ENCODE measurements around the gene NSD2.

Gene NSD2

GRCh38 chr4:1983846-1984405, 112.7 kb downstream of the NSD2 start:
- no peak overlapping the region for H3K4me3 ChIP-seq
- in situ Hi-C loops (cut with MboI; ENCODE audit: low sequenced_read_pairs): no loop called here
- no peaks in the 10 kb centered on the region for H3K9me3 ChIP-seq
- H3K27me3 ChIP-seq (ENCODE audit: low read depth): no peaks in the 10 kb centered on the region
- peaks cover 83% of the 10 kb centered on the region for H3K36me3 ChIP-seq (replicated peaks)
- H3K4me1 ChIP-seq: no peaks in the 10 kb centered on the region
- DNase-seq (ENCODE audit: low spot score in 2 of 2): no peak

DNA sequence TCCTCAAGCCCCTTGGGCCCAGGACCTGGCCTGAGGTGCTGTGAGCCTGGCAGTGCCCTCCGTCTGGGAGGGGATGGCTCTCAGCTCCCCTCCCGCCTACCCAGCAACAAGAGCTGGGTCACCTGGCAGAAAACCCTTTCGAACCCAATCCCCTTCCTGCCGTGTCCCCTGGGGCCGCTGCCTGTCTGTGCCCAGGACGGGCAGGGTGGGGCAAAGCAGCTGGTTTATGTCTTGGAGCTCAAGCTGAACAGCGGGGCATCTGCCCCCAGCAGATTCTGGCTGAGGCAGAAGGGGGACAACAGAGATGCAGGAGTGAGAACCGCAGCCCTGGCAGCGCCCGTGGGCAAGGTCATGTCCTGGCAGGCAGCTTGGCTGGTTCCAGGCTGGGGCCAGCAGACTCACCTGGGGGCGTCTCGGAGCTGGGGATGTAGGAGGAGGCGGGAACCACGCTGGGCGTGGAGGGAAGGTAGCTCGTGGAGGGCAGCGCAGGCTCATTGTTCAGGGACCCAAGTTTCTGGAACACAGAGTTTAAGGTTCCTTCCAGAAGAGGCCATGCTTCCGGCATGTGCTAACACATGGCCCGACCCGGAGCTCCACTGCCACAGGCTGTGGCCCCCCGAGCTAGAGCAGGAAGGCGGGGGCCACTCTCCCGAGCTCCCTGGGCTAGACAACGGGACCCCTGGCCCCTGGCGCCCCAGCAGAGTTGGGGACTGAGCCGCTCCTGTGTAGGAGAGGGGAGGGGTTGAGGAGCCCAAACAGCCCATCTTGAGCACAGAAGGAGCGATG, 113.4 kb downstream of the NSD2 start:
- peaks cover 76% of the 10 kb centered on the region for H3K36me3 ChIP-seq (replicated peaks)
- no peak for DNase-seq (ENCODE audit: low spot score in 2 of 2)

GRCh38 chr4:1985294-1985693, 114.1 kb downstream of the NSD2 start:
- Histone ChIP-seq H3K9me3 (no peaks in the 10 kb centered on the region), H3K4me1 (no peaks in the 10 kb centered on the region), H3K27me3 (ENCODE audit: low read depth) (no peaks in the 10 kb centered on the region), H3K4me3 (no peak overlapping the region), H3K36me3 (replicated peaks) (peaks cover 75% of the 10 kb centered on the region)
- in situ Hi-C loops (cut with MboI; ENCODE audit: low sequenced_read_pairs): no loop called here
- DNase-seq (ENCODE audit: low spot score in 2 of 2): no peak

More for the DNA sequence above, 113.4 kb downstream of the NSD2 start:
- in situ Hi-C loops (cut with MboI; ENCODE audit: low sequenced_read_pairs): no loop called here
- H3K9me3 ChIP-seq: no peaks in the 10 kb centered on the region
- H3K4me3 ChIP-seq: no peak overlapping the region
- no peaks in the 10 kb centered on the region for H3K27me3 ChIP-seq (ENCODE audit: low read depth)
- H3K4me1 ChIP-seq: no peaks in the 10 kb centered on the region

GRCh38 chr4:1985780-1986577, 114.8 kb downstream of the NSD2 start:
- in situ Hi-C loops (cut with MboI; ENCODE audit: low sequenced_read_pairs): no loop called here
- DNase-seq (ENCODE audit: low spot score in 2 of 2): no peak
- Histone ChIP-seq H3K4me1 (no peaks in the 10 kb centered on the region), H3K36me3 (replicated peaks) (peaks cover 73% of the 10 kb centered on the region), H3K27me3 (ENCODE audit: low read depth) (no peaks in the 10 kb centered on the region), H3K4me3 (no peak overlapping the region), H3K9me3 (no peaks in the 10 kb centered on the region)

DNA sequence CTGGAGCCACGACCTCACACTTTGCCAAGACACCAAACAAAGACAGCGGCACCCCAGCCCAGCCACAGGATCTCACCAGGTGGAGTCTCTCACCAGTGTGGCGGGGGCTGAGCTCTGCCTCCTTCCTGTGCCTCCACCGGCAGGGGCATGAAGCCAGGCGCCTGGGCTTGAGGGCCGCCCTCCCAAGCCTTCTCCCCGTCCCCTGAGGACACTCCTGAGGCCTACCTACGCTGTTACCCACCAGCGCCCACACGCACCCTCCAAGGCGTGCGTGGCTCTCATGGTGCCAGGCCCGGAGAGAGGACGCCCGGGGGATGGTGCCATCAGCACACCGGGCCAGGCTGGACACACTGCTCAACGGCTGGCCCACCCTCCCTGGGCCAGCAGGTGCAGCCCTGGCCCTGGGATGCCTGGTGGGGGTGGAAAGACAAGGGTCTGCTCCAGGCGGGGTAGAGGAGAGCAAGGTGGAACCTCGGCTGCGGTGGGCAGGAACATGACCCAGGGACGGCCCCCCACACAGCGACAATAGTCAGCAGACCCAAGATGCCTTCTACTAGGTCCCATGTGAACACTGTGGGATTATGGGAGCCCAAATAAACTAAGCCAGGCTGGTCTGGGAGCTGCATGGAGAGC, 115.5 kb downstream of the NSD2 start:
- H3K9me3 ChIP-seq: no peaks in the 10 kb centered on the region
- H3K4me1 ChIP-seq: no peaks in the 10 kb centered on the region
- no peak overlapping the region for H3K4me3 ChIP-seq
- H3K27me3 ChIP-seq (ENCODE audit: low read depth): no peaks in the 10 kb centered on the region
- peaks cover 70% of the 10 kb centered on the region for H3K36me3 ChIP-seq (replicated peaks)
- DNase-seq (ENCODE audit: low spot score in 2 of 2): no peak
- in situ Hi-C loops (cut with MboI; ENCODE audit: low sequenced_read_pairs): no loop called here

DNA sequence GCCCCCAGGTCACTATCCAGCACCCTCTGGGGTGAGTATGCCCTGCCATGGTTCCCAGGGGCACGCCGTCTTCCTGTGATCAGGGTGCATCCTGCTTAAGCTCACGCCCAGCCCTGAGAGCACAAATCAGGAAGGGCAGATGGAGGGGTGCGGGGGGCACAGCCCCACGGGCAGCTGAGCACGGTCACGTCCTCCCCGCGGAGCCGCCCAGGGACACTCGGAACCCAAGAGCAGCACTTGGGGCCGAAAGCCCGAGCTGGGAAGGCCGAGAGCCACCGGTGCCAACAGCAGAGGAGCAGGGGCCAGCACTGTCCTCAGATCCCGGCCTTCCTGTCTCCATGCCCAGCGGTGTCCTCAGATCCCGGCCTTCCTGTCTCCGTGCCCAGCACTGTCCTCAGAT, 116.1 kb downstream of the NSD2 start:
- H3K4me1 ChIP-seq: no peaks in the 10 kb centered on the region
- H3K9me3 ChIP-seq: no peaks in the 10 kb centered on the region
- H3K27me3 ChIP-seq (ENCODE audit: low read depth): no peaks in the 10 kb centered on the region
- H3K4me3 ChIP-seq: no peak overlapping the region
- H3K36me3 ChIP-seq (replicated peaks): peaks cover 64% of the 10 kb centered on the region
- in situ Hi-C loops (cut with MboI; ENCODE audit: low sequenced_read_pairs): no loop called here
- no peak for DNase-seq (ENCODE audit: low spot score in 2 of 2)

DNA sequence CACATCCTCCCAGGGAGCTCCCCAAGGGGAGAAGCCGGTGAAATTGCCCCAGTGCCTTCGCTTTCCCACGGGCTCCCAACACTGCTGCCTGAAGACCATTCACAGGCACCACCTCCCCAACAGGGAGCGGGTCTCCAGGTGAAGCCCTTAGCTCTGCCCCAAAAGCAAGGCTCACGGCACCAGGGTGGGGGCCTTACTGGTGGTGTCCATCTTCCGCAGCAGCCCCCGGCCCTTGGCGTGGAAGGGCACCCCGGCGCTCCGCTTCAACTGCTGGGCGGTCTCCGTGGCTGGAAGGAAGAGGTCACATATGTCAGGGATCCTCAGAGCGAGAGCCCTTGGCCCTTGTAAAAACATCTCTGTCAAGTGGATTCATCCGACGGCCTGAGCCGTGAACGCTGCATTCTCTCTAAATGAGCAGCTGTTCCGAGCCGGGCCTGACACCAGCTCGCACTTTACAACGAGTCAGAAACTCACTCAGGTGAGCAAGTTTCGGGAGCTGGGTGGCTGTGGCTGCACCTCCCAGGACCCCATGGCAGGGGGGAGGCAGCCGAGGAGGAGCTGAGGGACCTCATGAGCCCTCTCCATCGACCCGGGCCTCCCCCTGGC, 116.6 kb downstream of the NSD2 start:
- Histone ChIP-seq H3K4me1 (no peaks in the 10 kb centered on the region), H3K4me3 (no peak overlapping the region), H3K36me3 (replicated peaks) (peaks cover 59% of the 10 kb centered on the region), H3K9me3 (no peaks in the 10 kb centered on the region), H3K27me3 (ENCODE audit: low read depth) (no peaks in the 10 kb centered on the region)
- in situ Hi-C loops (cut with MboI; ENCODE audit: low sequenced_read_pairs): no loop called here
- DNase-seq (ENCODE audit: low spot score in 2 of 2): no peak

DNA sequence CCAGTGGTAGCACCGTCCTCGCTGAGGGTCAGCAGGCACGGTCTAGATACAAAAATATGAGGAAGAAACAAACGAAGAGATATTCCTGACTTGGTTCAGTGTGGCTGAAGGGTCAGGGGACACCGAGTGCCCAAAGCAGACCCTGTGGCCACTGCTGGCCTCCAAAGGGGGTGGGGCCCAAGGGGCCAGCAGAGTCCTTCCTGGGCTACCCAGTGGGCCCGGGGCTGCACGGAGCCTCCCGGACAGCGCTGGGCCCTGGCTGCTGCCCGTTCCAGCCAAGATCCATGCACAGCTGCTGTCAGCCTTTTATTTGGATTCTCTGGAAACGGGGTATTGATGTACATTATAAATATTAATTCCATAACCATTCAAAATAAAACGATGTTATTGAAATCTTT, 117.1 kb downstream of the NSD2 start:
- Histone ChIP-seq H3K9me3 (no peaks in the 10 kb centered on the region), H3K4me3 (no peak overlapping the region), H3K4me1 (no peaks in the 10 kb centered on the region), H3K36me3 (replicated peaks) (peaks cover 54% of the 10 kb centered on the region), H3K27me3 (ENCODE audit: low read depth) (no peaks in the 10 kb centered on the region)
- in situ Hi-C loops (cut with MboI; ENCODE audit: low sequenced_read_pairs): no loop called here
- DNase-seq (ENCODE audit: low spot score in 2 of 2): no peak

GRCh38 chr4:1989533-1990347, 118.5 kb downstream of the NSD2 start:
- Histone ChIP-seq H3K27me3 (ENCODE audit: low read depth) (no peaks in the 10 kb centered on the region), H3K9me3 (no peaks in the 10 kb centered on the region), H3K4me3 (no peak overlapping the region), H3K36me3 (replicated peaks) (peaks cover 40% of the 10 kb centered on the region), H3K4me1 (no peaks in the 10 kb centered on the region)
- in situ Hi-C loops (cut with MboI; ENCODE audit: low sequenced_read_pairs): no loop called here
- DNase-seq (ENCODE audit: low spot score in 2 of 2): no peak

DNA sequence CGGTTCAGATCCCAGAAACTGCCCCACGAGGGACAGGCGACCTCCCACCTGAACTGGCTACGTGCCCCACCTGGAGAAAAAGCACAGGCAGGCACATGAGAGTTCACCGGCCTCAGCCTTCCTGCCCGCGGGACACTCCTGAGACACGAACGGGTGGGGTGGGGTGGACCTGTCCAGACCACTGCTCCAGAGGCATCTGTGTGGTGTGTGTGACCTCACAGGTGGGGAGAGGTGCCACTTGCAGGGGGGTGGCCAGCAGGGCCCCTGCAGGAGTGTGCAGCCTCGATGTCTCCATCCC, 119.1 kb downstream of the NSD2 start:
- in situ Hi-C loops (cut with MboI; ENCODE audit: low sequenced_read_pairs): no loop called here
- DNase-seq (ENCODE audit: low spot score in 2 of 2): no peak
- H3K4me3 ChIP-seq: no peak overlapping the region
- no peaks in the 10 kb centered on the region for H3K4me1 ChIP-seq
- no peaks in the 10 kb centered on the region for H3K9me3 ChIP-seq
- H3K27me3 ChIP-seq (ENCODE audit: low read depth): no peaks in the 10 kb centered on the region
- H3K36me3 ChIP-seq (replicated peaks): peaks cover 34% of the 10 kb centered on the region

DNA sequence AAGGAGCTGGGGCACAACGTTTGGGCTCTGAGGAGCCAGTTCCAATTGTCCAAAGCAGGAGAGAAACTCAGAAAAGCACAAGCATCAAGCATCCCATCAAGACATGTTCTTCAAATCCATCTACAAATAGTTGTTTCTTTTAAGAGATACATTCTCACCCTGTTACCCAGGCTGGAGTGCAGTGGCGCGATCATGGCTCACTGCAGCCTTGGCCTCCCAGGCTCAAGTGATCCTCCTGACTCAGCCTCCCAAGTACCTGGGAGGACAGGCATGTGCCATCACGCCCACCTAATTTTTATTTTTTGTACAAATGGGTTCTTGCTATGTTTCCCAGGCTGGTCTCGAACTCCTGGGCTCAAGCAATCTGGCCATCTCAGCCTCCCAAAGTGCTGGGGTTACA, 119.5 kb downstream of the NSD2 start:
- no peaks in the 10 kb centered on the region for H3K4me1 ChIP-seq
- H3K4me3 ChIP-seq: no peak overlapping the region
- no peaks in the 10 kb centered on the region for H3K27me3 ChIP-seq (ENCODE audit: low read depth)
- no peaks in the 10 kb centered on the region for H3K9me3 ChIP-seq
- in situ Hi-C loops (cut with MboI; ENCODE audit: low sequenced_read_pairs): no loop called here
- peaks cover 30% of the 10 kb centered on the region for H3K36me3 ChIP-seq (replicated peaks)
- DNase-seq (ENCODE audit: low spot score in 2 of 2): no peak

GRCh38 chr4:1991087-1991486, 119.9 kb downstream of the NSD2 start:
- in situ Hi-C loops (cut with MboI; ENCODE audit: low sequenced_read_pairs): no loop called here
- no peaks in the 10 kb centered on the region for H3K9me3 ChIP-seq
- peaks cover 26% of the 10 kb centered on the region for H3K36me3 ChIP-seq (replicated peaks)
- H3K4me3 ChIP-seq: no peak overlapping the region
- H3K4me1 ChIP-seq: no peaks in the 10 kb centered on the region
- no peak for DNase-seq (ENCODE audit: low spot score in 2 of 2)
- H3K27me3 ChIP-seq (ENCODE audit: low read depth): no peaks in the 10 kb centered on the region
